HPDE6-E6E7 (cell line): ENCODE measurements around the gene DND1.
"Not testable (repeated sequence)": the region's sequence is repeated elsewhere in the genome, so short reads cannot be mapped to it uniquely, and the experiment has no call there.

Experiments used
- DNase-seq: peaks from one replicate; pipeline ENCODE4 v3.0.0; 2011; ENCODE audit warnings: missing footprints; ENCODE audit errors: extremely low spot score

The DND1 gene

GRCh38 chr5:140672455-140673186, 755 bp downstream of the DND1 start:
- no peak for DNase-seq

GRCh38 chr5:140671472-140672125, 1.8 kb downstream of the DND1 start:
- DNase-seq, result no peak

GRCh38 chr5:140671035-140671434, 2.3 kb downstream of the DND1 start:
- not testable (repeated sequence) for DNase-seq

GRCh38 chr5:140664359-140665119, 8.8 kb downstream of the DND1 start, which contains the start of gene WDR55:
WDR55 (plus strand) TSS chr5:140664904; CDS start chr5:140664913, 9 bp downstream.
- DNase-seq, result peak; percentile 96

GRCh38 chr5:140664030-140664358, 9.4 kb downstream of the DND1 start:
- DNase-seq, result no peak

GRCh38 chr5:140660371-140660770, 13.0 kb downstream of the DND1 start:
- not testable (repeated sequence) for DNase-seq

GRCh38 chr5:140658870-140659269, 14.5 kb downstream of the DND1 start:
- no peak for DNase-seq

GRCh38 chr5:140647042-140647419, 26.3 kb downstream of the DND1 start:
- DNase-seq, result no peak

- no peak for DNase-seq
These were observed 30.7 kb downstream of the DND1 start for GRCh38 chr5:140642718-140643117.

- no peak for DNase-seq
These were observed 31.7 kb downstream of the DND1 start for GRCh38 chr5:140641716-140642115.

- DNase-seq, result peak; percentile 98
These were observed 34.0 kb downstream of the DND1 start, which contains the start of gene TMCO6 for GRCh38 chr5:140639148-140639981. TMCO6 (plus strand) TSS chr5:140639451; CDS start chr5:140639528, 77 bp downstream.

- not testable (repeated sequence) for DNase-seq
These were observed 34.6 kb downstream of the DND1 start for GRCh38 chr5:140638898-140639147.

GRCh38 chr5:140637371-140638100, 35.8 kb downstream of the DND1 start:
- DNase-seq, result no peak

- no peak for DNase-seq
These were observed 37.8 kb downstream of the DND1 start for GRCh38 chr5:140635291-140636257.

GRCh38 chr5:140634103-140634502, 39.3 kb downstream of the DND1 start:
- no peak for DNase-seq

GRCh38 chr5:140633501-140633900, 39.9 kb downstream of the DND1 start:
- no peak for DNase-seq

GRCh38 chr5:140633021-140633471, 40.3 kb downstream of the DND1 start, which contains the start of gene CD14:
CD14 (minus strand) TSS chr5:140633175; CDS start chr5:140633071, 104 bp downstream.
- DNase-seq, result peak; percentile 77

GRCh38 chr5:140632366-140633020, 40.9 kb downstream of the DND1 start:
- DNase-seq, result no peak

GRCh38 chr5:140631831-140632365, 41.5 kb downstream of the DND1 start:
- DNase-seq, result no peak
